K562 (cell line): ENCODE data around the gene ADPRHL1. TPM values are rescaled to one million over a fixed set of nuclear protein-coding genes. Genes with fewer than 3 reads are reported as not detected.

Experiments
- NFATC3 ChIP-seq: fragments of 450-650 bp; IDR thresholded peaks from 2 replicates; pipeline ENCODE4 v1.6.1; 2017; ENCODE audit warnings: mild to moderate bottlenecking
- POLR2G ChIP-seq: fragments of 200-400 bp; formaldehyde crosslinking; IDR thresholded peaks from 2 replicates; pipeline ENCODE4 v1.6.1; 2017; ENCODE audit warnings: low read depth, mild to moderate bottlenecking, antibody characterized with exemption, low read length, moderate library complexity
- RBM34 ChIP-seq: fragments of 200-400 bp; formaldehyde crosslinking; IDR thresholded peaks from 2 replicates; pipeline ENCODE4 v1.6.1; 2018; ENCODE audit warnings: low read length, borderline replicate concordance; ENCODE audit not compliant: insufficient read depth
- polyA plus RNA-seq, 8 experiments: library from polyadenylated mRNA; depleted of rRNA in 4 of 8; stranded (reverse) in 5 of 8; unstranded in 3 of 8; fragments of >200 nt; fragmentation: Nextera tagmentation in 2 of 8; fragmentation: Illumina TruSeq in 1 of 8; extraction: Ambion mirVana in 2 of 8; extraction: Trizol in 1 of 8; gene quantifications; 2 replicates each; pipeline versions ENCODE4 v1.2.1 to v1.2.3, GENCODE V29; 2011 to 2014; ENCODE audit warnings: inconsistent platforms in 1 of 8, missing spikeins in 1 of 8
- total RNA-seq, 7 experiments: library from RNA; depleted of rRNA in 6 of 7; stranded (reverse); fragments of >200 nt in 6 of 7; fragmentation: Illumina TruSeq in 2 of 7; extraction: Trizol in 2 of 7; gene quantifications; 2 replicates each; pipeline versions ENCODE4 v1.2.1 to v1.2.3, GENCODE V29; 2011 to 2021; ENCODE audit warnings: low replicate concordance in 1 of 7
- TF ChIP-seq, protein P1 (sequence below): fragments of 450-650 bp; IDR thresholded peaks from 2 replicates; pipeline ENCODE4 v1.6.1; 2016; ENCODE audit warnings: mild to moderate bottlenecking, moderate library complexity
- TF ChIP-seq, protein P2 (sequence below): fragments of 250-450 bp; sonication (Bioruptor Pico); IDR thresholded peaks from 2 replicates; pipeline ENCODE4 v1.4.0; 2020
- TF ChIP-seq, protein P3 (sequence below): sonication (generic); formaldehyde crosslinking; IDR thresholded peaks from 2 replicates; pipeline ENCODE4 v1.8.0; 2022; ENCODE audit warnings: missing genetic modification reagents, mild to moderate bottlenecking, borderline replicate concordance
- TF ChIP-seq, protein P4 (sequence below): fragments of 250-450 bp; sonication (Bioruptor Pico); IDR thresholded peaks from 2 replicates; pipeline ENCODE4 v1.8.0; 2021; ENCODE audit warnings: moderate library complexity, mild to moderate bottlenecking, inconsistent platforms

Gene ADPRHL1
- total and polyA plus RNA-seq, 9 of the 15 experiments (the other 6 are each of a cell fraction or from before 2014, with no cell fraction given), result 0.06 to 0.76 (median 0.37) TPM; not detected in 1

DNA sequence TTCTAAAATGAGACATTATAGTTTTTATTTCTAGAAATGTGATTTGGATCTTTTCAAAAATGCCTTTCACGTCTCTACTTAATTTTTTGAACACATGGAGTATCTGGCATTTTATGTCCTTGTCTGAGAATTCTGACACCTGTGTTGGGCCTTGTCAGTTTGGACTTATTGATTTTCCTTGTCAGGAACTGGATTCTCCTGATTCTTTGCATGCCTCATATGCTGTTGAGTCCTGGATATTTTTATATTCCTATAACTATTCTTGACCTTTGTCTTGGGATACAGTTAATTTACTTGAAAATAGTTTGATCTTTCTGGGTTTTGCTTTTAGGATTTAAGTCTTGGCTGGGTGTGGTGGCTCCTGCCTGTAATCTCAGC is 10.3 kb downstream of the ADPRHL1 start (continued):
- TF ChIP-seq, protein P1, sequence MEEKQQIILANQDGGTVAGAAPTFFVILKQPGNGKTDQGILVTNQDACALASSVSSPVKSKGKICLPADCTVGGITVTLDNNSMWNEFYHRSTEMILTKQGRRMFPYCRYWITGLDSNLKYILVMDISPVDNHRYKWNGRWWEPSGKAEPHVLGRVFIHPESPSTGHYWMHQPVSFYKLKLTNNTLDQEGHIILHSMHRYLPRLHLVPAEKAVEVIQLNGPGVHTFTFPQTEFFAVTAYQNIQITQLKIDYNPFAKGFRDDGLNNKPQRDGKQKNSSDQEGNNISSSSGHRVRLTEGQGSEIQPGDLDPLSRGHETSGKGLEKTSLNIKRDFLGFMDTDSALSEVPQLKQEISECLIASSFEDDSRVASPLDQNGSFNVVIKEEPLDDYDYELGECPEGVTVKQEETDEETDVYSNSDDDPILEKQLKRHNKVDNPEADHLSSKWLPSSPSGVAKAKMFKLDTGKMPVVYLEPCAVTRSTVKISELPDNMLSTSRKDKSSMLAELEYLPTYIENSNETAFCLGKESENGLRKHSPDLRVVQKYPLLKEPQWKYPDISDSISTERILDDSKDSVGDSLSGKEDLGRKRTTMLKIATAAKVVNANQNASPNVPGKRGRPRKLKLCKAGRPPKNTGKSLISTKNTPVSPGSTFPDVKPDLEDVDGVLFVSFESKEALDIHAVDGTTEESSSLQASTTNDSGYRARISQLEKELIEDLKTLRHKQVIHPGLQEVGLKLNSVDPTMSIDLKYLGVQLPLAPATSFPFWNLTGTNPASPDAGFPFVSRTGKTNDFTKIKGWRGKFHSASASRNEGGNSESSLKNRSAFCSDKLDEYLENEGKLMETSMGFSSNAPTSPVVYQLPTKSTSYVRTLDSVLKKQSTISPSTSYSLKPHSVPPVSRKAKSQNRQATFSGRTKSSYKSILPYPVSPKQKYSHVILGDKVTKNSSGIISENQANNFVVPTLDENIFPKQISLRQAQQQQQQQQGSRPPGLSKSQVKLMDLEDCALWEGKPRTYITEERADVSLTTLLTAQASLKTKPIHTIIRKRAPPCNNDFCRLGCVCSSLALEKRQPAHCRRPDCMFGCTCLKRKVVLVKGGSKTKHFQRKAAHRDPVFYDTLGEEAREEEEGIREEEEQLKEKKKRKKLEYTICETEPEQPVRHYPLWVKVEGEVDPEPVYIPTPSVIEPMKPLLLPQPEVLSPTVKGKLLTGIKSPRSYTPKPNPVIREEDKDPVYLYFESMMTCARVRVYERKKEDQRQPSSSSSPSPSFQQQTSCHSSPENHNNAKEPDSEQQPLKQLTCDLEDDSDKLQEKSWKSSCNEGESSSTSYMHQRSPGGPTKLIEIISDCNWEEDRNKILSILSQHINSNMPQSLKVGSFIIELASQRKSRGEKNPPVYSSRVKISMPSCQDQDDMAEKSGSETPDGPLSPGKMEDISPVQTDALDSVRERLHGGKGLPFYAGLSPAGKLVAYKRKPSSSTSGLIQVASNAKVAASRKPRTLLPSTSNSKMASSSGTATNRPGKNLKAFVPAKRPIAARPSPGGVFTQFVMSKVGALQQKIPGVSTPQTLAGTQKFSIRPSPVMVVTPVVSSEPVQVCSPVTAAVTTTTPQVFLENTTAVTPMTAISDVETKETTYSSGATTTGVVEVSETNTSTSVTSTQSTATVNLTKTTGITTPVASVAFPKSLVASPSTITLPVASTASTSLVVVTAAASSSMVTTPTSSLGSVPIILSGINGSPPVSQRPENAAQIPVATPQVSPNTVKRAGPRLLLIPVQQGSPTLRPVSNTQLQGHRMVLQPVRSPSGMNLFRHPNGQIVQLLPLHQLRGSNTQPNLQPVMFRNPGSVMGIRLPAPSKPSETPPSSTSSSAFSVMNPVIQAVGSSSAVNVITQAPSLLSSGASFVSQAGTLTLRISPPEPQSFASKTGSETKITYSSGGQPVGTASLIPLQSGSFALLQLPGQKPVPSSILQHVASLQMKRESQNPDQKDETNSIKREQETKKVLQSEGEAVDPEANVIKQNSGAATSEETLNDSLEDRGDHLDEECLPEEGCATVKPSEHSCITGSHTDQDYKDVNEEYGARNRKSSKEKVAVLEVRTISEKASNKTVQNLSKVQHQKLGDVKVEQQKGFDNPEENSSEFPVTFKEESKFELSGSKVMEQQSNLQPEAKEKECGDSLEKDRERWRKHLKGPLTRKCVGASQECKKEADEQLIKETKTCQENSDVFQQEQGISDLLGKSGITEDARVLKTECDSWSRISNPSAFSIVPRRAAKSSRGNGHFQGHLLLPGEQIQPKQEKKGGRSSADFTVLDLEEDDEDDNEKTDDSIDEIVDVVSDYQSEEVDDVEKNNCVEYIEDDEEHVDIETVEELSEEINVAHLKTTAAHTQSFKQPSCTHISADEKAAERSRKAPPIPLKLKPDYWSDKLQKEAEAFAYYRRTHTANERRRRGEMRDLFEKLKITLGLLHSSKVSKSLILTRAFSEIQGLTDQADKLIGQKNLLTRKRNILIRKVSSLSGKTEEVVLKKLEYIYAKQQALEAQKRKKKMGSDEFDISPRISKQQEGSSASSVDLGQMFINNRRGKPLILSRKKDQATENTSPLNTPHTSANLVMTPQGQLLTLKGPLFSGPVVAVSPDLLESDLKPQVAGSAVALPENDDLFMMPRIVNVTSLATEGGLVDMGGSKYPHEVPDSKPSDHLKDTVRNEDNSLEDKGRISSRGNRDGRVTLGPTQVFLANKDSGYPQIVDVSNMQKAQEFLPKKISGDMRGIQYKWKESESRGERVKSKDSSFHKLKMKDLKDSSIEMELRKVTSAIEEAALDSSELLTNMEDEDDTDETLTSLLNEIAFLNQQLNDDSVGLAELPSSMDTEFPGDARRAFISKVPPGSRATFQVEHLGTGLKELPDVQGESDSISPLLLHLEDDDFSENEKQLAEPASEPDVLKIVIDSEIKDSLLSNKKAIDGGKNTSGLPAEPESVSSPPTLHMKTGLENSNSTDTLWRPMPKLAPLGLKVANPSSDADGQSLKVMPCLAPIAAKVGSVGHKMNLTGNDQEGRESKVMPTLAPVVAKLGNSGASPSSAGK, result no peak
- TF ChIP-seq POLR2G (no peak), NFATC3 (no peak), RBM34 (no peak)
- TF ChIP-seq, protein P2, sequence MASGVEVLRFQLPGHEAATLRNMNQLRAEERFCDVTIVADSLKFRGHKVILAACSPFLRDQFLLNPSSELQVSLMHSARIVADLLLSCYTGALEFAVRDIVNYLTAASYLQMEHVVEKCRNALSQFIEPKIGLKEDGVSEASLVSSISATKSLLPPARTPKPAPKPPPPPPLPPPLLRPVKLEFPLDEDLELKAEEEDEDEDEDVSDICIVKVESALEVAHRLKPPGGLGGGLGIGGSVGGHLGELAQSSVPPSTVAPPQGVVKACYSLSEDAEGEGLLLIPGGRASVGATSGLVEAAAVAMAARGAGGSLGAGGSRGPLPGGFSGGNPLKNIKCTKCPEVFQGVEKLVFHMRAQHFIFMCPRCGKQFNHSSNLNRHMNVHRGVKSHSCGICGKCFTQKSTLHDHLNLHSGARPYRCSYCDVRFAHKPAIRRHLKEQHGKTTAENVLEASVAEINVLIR, result no peak
- TF ChIP-seq, protein P3, sequence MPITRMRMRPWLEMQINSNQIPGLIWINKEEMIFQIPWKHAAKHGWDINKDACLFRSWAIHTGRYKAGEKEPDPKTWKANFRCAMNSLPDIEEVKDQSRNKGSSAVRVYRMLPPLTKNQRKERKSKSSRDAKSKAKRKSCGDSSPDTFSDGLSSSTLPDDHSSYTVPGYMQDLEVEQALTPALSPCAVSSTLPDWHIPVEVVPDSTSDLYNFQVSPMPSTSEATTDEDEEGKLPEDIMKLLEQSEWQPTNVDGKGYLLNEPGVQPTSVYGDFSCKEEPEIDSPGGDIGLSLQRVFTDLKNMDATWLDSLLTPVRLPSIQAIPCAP (CRISPR knock-in tag), result no peak
- TF ChIP-seq, protein P4, sequence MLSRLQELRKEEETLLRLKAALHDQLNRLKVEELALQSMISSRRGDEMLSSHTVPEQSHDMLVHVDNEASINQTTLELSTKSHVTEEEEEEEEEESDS (CRISPR knock-in tag), result no peak
